Progenitor cell of endocrine pancreas (in vitro differentiated cells): ENCODE measurements around the gene ICAM2. TPM values are rescaled to one million over a fixed set of nuclear protein-coding genes. Genes with fewer than 3 reads are reported as not detected.

Experiments
- DNase-seq: peaks from one replicate; pipeline ENCODE4 v3.0.0; 2021; ENCODE audit warnings: low spot score; ENCODE audit not compliant: unreplicated experiment
- H3K27ac Mint-ChIP-seq: 2 replicates; pipeline ENCODE4 v1.8.0; 2021; ENCODE audit warnings: mild to moderate bottlenecking, moderate library complexity, mixed read lengths
- H3K27me3 Mint-ChIP-seq: 2 replicates; pipeline ENCODE4 v1.8.0; 2021; ENCODE audit warnings: mixed read lengths
- H3K36me3 Mint-ChIP-seq: 2 replicates; pipeline ENCODE4 v1.8.0; 2022; ENCODE audit warnings: mixed read lengths; ENCODE audit not compliant: insufficient read depth
- H3K4me1 Mint-ChIP-seq: 2 replicates; pipeline ENCODE4 v1.8.0; 2021; ENCODE audit warnings: low read depth, mixed read lengths
- H3K4me3 Mint-ChIP-seq: 2 replicates; pipeline ENCODE4 v1.8.0; 2021; ENCODE audit warnings: low read depth, mild to moderate bottlenecking, moderate library complexity, mixed read lengths
- H3K9me3 Mint-ChIP-seq: 2 replicates; pipeline ENCODE4 v1.8.0; 2021; ENCODE audit warnings: low read depth, mixed read lengths
- CTCF ChIP-seq: fragments of 200-600 bp; sonication (generic); IDR thresholded peaks from one replicate; pipeline ENCODE4 v1.5.0; 2021; ENCODE audit warnings: antibody characterized with exemption, mild to moderate bottlenecking; ENCODE audit not compliant: unreplicated experiment
- total RNA-seq: library from RNA; stranded (reverse); gene quantifications from 2 replicates; pipeline ENCODE4 v1.2.1, GENCODE V29; 2021

ICAM2 gene
- total RNA-seq, 1 donor from 2014 or later: 0.72 TPM

- no peak overlapping the region for H3K27ac Mint-ChIP-seq
- no peak for DNase-seq
- no peaks in the 10 kb centered on the region for H3K4me1 Mint-ChIP-seq
- H3K27me3 Mint-ChIP-seq: peaks cover under 1% of the 10 kb centered on the region
- no peak overlapping the region for H3K4me3 Mint-ChIP-seq
- peaks cover 5% of the 10 kb centered on the region for H3K36me3 Mint-ChIP-seq
- no peak for TF ChIP-seq CTCF
- peaks cover 12% of the 10 kb centered on the region for H3K9me3 Mint-ChIP-seq
Observed at GRCh38 chr17:63978272-63979200, 41.9 kb downstream of the ICAM2 start.

- Mint-ChIP-seq H3K4me1 (no peaks in the 10 kb centered on the region), H3K27me3 (peaks cover 3% of the 10 kb centered on the region), H3K36me3 (no peaks in the 10 kb centered on the region), H3K4me3 (no peak overlapping the region), H3K9me3 (peaks cover 1% of the 10 kb centered on the region), H3K27ac (no peak overlapping the region)
- no peak for TF ChIP-seq CTCF
- no peak for DNase-seq
Observed at GRCh38 chr17:63976702-63977101, 43.7 kb downstream of the ICAM2 start.

GRCh38 chr17:63975541-63976092 is 44.8 kb downstream of the ICAM2 start:
- no peak for TF ChIP-seq CTCF
- H3K4me3 Mint-ChIP-seq: no peak overlapping the region
- H3K27ac Mint-ChIP-seq: no peak overlapping the region
- H3K27me3 Mint-ChIP-seq: peaks cover 3% of the 10 kb centered on the region
- H3K4me1 Mint-ChIP-seq: no peaks in the 10 kb centered on the region
- H3K9me3 Mint-ChIP-seq: no peaks in the 10 kb centered on the region
- no peaks in the 10 kb centered on the region for H3K36me3 Mint-ChIP-seq
- DNase-seq: no peak

GRCh38 chr17:63974594-63975192 is 45.7 kb downstream of the ICAM2 start:
- Mint-ChIP-seq H3K27ac (peak overlapping the region; percentile 47), H3K27me3 (peaks cover 8% of the 10 kb centered on the region)

More at GRCh38 chr17:63974594-63975192, 45.7 kb downstream of the ICAM2 start:
- H3K4me3 Mint-ChIP-seq: no peak overlapping the region
- no peaks in the 10 kb centered on the region for H3K4me1 Mint-ChIP-seq
- no peaks in the 10 kb centered on the region for H3K36me3 Mint-ChIP-seq
- no peak for DNase-seq
- no peaks in the 10 kb centered on the region for H3K9me3 Mint-ChIP-seq
- no peak for TF ChIP-seq CTCF
